ENCODE results near the gene TYW3. TPM values are rescaled to one million over a fixed set of nuclear protein-coding genes. Genes with fewer than 3 reads are reported as not detected.

The TYW3 gene
- total RNA-seq, 2 experiments from 2014 or later, result 8.3 to 29.1 TPM

DNA sequence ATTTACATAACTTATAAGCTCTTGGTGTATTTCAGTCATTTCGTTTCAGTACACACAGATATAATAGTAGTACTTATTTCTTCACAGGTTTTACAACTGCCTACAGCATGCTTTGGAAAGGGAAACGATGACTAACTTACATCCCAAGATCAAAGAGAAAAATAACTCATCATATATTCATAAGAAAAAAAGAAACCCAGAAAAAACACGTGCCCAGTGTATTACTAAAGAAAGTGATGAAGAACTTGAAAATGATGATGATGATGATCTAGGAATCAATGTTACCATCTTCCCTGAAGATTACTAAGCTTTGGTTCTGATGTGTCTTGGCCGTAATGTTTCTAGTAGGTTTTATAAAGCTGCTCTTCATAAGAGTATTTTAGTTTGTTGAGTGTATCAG is 30.9 kb downstream of the TYW3 start:
- POLR2A ChIA-PET, result interaction anchor here (0.7 to 1.2 kb wide), 2 partner anchors 13 to 437 kb away, joined by 3 to 4 read pairs; no protein-coding TSS in a partner anchor

DNA sequence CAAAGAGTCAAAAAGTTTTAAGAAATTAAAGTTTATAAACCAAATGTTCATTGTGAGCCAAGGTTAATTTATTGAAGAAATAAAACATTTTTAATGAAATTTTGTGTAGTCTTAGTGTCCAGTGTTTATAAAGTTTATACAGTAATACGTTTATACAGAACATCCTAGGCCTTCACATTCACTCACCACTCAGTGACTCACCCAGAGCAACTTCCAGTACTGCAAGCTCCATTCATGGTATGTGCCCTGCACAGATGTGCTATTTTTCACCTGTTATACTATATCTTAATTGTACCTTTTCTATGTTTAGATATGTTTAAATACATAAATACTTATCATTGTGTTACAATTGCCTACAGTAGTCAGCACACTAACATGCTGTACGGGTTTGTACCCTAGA is 33.6 kb downstream of the TYW3 start:
- no peaks in the 10 kb centered on the region for H3K4me1 ChIP-seq (ENCODE audit: insufficient read depth, low read length, poor library complexity, severe bottlenecking)
- H3K9me2 ChIP-seq (ENCODE audit: insufficient read depth, low read length), result no peaks in the 10 kb centered on the region
- DNase-seq (ENCODE audit: low spot score), result no peak
- no TSS peak for BruUV-seq (replicated peaks)
- H4K20me1 ChIP-seq (ENCODE audit: insufficient read depth, low read length), result no peaks in the 10 kb centered on the region
- no peak overlapping the region for H2AFZ ChIP-seq (ENCODE audit: low read length)
- no peak overlapping the region for H3K4me2 ChIP-seq (ENCODE audit: low read length)
- no peak overlapping the region for H3K4me3 ChIP-seq (ENCODE audit: low read depth, low read length, poor library complexity, severe bottlenecking)
- TF ChIP-seq EZH2phosphoT487 (IDR thresholded peaks at IDR 0.05; ENCODE audit: borderline replicate concordance, low read depth, low read length), result no peak
- TF ChIP-seq, protein P1, sequence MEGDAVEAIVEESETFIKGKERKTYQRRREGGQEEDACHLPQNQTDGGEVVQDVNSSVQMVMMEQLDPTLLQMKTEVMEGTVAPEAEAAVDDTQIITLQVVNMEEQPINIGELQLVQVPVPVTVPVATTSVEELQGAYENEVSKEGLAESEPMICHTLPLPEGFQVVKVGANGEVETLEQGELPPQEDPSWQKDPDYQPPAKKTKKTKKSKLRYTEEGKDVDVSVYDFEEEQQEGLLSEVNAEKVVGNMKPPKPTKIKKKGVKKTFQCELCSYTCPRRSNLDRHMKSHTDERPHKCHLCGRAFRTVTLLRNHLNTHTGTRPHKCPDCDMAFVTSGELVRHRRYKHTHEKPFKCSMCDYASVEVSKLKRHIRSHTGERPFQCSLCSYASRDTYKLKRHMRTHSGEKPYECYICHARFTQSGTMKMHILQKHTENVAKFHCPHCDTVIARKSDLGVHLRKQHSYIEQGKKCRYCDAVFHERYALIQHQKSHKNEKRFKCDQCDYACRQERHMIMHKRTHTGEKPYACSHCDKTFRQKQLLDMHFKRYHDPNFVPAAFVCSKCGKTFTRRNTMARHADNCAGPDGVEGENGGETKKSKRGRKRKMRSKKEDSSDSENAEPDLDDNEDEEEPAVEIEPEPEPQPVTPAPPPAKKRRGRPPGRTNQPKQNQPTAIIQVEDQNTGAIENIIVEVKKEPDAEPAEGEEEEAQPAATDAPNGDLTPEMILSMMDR (conservative IDR thresholded peaks at IDR 0.05; ENCODE audit: low read length), result no peak
- no peaks in the 10 kb centered on the region for H3K79me2 ChIP-seq (ENCODE audit: insufficient read depth, low read depth, low read length)
- intact Hi-C loops (cut with micrococcal nuclease; ENCODE audit: unreplicated experiment), result no loop called here
- H3K36me3 ChIP-seq (ENCODE audit: insufficient read depth, low read length), result peaks cover 33% of the 10 kb centered on the region
- no peak overlapping the region for H3K27ac ChIP-seq (ENCODE audit: low read depth, low read length, poor library complexity, severe bottlenecking)
- H3K9me3 ChIP-seq (ENCODE audit: low read length), result no peaks in the 10 kb centered on the region
- CTCF ChIA-PET (ENCODE audit: unreplicated experiment), result no interaction called here
- POLR2A ChIA-PET, result interaction anchor here (0.6 to 1.0 kb wide), 3 partner anchors 10 to 391 kb away, joined by 3 read pairs; no protein-coding TSS in a partner anchor

More for the DNA sequence above, 30.9 kb downstream of the TYW3 start:
- TF ChIP-seq EZH2phosphoT487 (IDR thresholded peaks at IDR 0.05; ENCODE audit: borderline replicate concordance, low read depth, low read length), result no peak
- TF ChIP-seq, protein P1 (conservative IDR thresholded peaks at IDR 0.05; ENCODE audit: low read length), result no peak
- CTCF ChIA-PET (ENCODE audit: unreplicated experiment), result no interaction called here
- intact Hi-C loops (cut with micrococcal nuclease; ENCODE audit: unreplicated experiment), result no loop called here
- H3K4me3 ChIP-seq (ENCODE audit: low read depth, low read length, poor library complexity, severe bottlenecking), result no peak overlapping the region
- peaks cover 60% of the 10 kb centered on the region for H3K36me3 ChIP-seq (ENCODE audit: insufficient read depth, low read length)
- no peak for DNase-seq (ENCODE audit: low spot score)
- BruUV-seq (replicated peaks), result TSS peak; percentile 50
- no peaks in the 10 kb centered on the region for H3K4me1 ChIP-seq (ENCODE audit: insufficient read depth, low read length, poor library complexity, severe bottlenecking)
- H3K9me2 ChIP-seq (ENCODE audit: insufficient read depth, low read length), result no peaks in the 10 kb centered on the region
- H3K4me2 ChIP-seq (ENCODE audit: low read length), result no peak overlapping the region
- no peak overlapping the region for H3K27ac ChIP-seq (ENCODE audit: low read depth, low read length, poor library complexity, severe bottlenecking)
- H3K79me2 ChIP-seq (ENCODE audit: insufficient read depth, low read depth, low read length), result no peaks in the 10 kb centered on the region
- no peaks in the 10 kb centered on the region for H3K9me3 ChIP-seq (ENCODE audit: low read length)
- no peak overlapping the region for H2AFZ ChIP-seq (ENCODE audit: low read length)
- H4K20me1 ChIP-seq (ENCODE audit: insufficient read depth, low read length), result no peaks in the 10 kb centered on the region

DNA sequence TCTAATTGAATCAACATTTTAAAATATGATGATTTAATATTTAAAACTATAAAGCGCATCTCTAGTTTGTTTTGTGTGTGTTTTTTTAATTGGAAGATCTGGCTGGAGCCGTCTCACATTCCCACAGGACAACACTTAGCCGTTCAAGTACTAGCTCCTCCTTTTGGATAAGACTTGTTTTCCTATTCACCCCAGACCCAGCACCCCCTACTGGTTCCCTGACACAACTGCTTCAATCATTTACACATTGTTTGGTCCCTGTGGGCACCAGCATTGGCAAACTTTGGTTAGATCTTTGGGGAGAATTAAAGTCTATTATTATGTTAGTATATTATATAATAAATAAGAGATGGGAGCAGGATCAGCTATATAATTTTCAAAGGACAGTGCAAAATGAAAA is 34.5 kb downstream of the TYW3 start:
- no TSS peak for BruUV-seq (replicated peaks)
- DNase-seq (ENCODE audit: low spot score), result peak; percentile 21
- POLR2A ChIA-PET, result interaction anchor here (0.6 kb wide), 1 partner anchor 9 kb away, joined by 3 read pairs; no protein-coding TSS in a partner anchor

More for the DNA sequence above, 34.5 kb downstream of the TYW3 start:
- TF ChIP-seq, protein P1 (conservative IDR thresholded peaks at IDR 0.05; ENCODE audit: low read length), result peak; percentile 68
- TF ChIP-seq EZH2phosphoT487 (IDR thresholded peaks at IDR 0.05; ENCODE audit: borderline replicate concordance, low read depth, low read length), result no peak
- Histone ChIP-seq H3K9me3 (ENCODE audit: low read length) (no peaks in the 10 kb centered on the region), H3K27ac (ENCODE audit: low read depth, low read length, poor library complexity, severe bottlenecking) (no peak overlapping the region), H4K20me1 (ENCODE audit: insufficient read depth, low read length) (no peaks in the 10 kb centered on the region), H3K36me3 (ENCODE audit: insufficient read depth, low read length) (peaks cover 24% of the 10 kb centered on the region), H2AFZ (ENCODE audit: low read length) (no peak overlapping the region), H3K4me2 (ENCODE audit: low read length) (no peak overlapping the region), H3K4me1 (ENCODE audit: insufficient read depth, low read length, poor library complexity, severe bottlenecking) (no peaks in the 10 kb centered on the region), H3K79me2 (ENCODE audit: insufficient read depth, low read depth, low read length) (no peaks in the 10 kb centered on the region), H3K4me3 (ENCODE audit: low read depth, low read length, poor library complexity, severe bottlenecking) (no peak overlapping the region), H3K9me2 (ENCODE audit: insufficient read depth, low read length) (no peaks in the 10 kb centered on the region)
- CTCF ChIA-PET (ENCODE audit: unreplicated experiment), result no interaction called here
- intact Hi-C loops (cut with micrococcal nuclease; ENCODE audit: unreplicated experiment), result no loop called here

All from OCI-LY7 (cell line).